Loucy (cell line): ENCODE measurements around the gene NPAT.

Experiments used
- H2AFZ ChIP-seq: fragments of 200-600 bp; sonication (generic); 2 replicates; pipeline ENCODE4 v1.6.0; 2016; ENCODE audit warnings: antibody characterized with exemption, mild to moderate bottlenecking, low read length, moderate library complexity
- H3F3A ChIP-seq: fragments of 200-600 bp; 2 replicates; pipeline ENCODE4 v1.6.0; 2016; ENCODE audit warnings: antibody characterized with exemption, low read depth, mild to moderate bottlenecking
- H3K27me3 ChIP-seq: fragments of 200-600 bp; sonication (generic); 2 replicates; pipeline ENCODE4 v1.6.1; 2014; ENCODE audit warnings: low read length, mild to moderate bottlenecking; ENCODE audit not compliant: insufficient read depth, poor library complexity, severe bottlenecking
- H3K36me3 ChIP-seq: fragments of 200-600 bp; sonication (generic); 2 replicates; pipeline ENCODE4 v1.6.1; 2016; ENCODE audit warnings: low read length; ENCODE audit not compliant: insufficient read depth
- H3K4me1 ChIP-seq: fragments of 200-600 bp; sonication (generic); 2 replicates; pipeline ENCODE4 v1.5.1; 2014; ENCODE audit warnings: low read length, mild to moderate bottlenecking; ENCODE audit not compliant: insufficient read depth, poor library complexity, severe bottlenecking
- H3K4me2 ChIP-seq: fragments of 200-600 bp; sonication (generic); 2 replicates; pipeline ENCODE4 v1.6.0; 2014; ENCODE audit warnings: antibody characterized with exemption, low read length, low read depth, mild to moderate bottlenecking; ENCODE audit not compliant: poor library complexity, severe bottlenecking
- H3K4me3 ChIP-seq: fragments of 200-600 bp; sonication (generic); 2 replicates; pipeline ENCODE4 v1.5.1; 2014; ENCODE audit warnings: low read length, mild to moderate bottlenecking, mixed read lengths; ENCODE audit not compliant: poor library complexity, severe bottlenecking
- H3K79me2 ChIP-seq: fragments of 200-600 bp; sonication (generic); 2 replicates; pipeline ENCODE4 v1.6.1; 2014; ENCODE audit warnings: low read length; ENCODE audit not compliant: insufficient read depth
- H3K9ac ChIP-seq: fragments of 200-600 bp; sonication (generic); 2 replicates; pipeline ENCODE4 v1.6.0; 2014; ENCODE audit warnings: mild to moderate bottlenecking, low read depth, low read length, moderate library complexity; ENCODE audit not compliant: poor library complexity, severe bottlenecking
- H3K9me2 ChIP-seq: fragments of 200-600 bp; sonication (generic); replicated peaks from 2 replicates; pipeline ENCODE4 v1.6.1; 2016; ENCODE audit warnings: low read depth, low read length, mixed read lengths
- H3K9me3 ChIP-seq: fragments of 200-600 bp; sonication (generic); 2 replicates; pipeline ENCODE4 v1.6.1; 2014; ENCODE audit warnings: mild to moderate bottlenecking, antibody characterized with exemption, low read length, low read depth; ENCODE audit not compliant: insufficient read depth
- H4K20me1 ChIP-seq: fragments of 200-600 bp; sonication (generic); 2 replicates; pipeline ENCODE4 v1.6.0; 2014; ENCODE audit warnings: antibody characterized with exemption, low read length, mild to moderate bottlenecking; ENCODE audit not compliant: insufficient read depth, poor library complexity, severe bottlenecking
- EZH2phosphoT487 ChIP-seq: fragments of 200-600 bp; IDR thresholded peaks from 2 replicates; pipeline ENCODE4 v1.6.1; 2018; ENCODE audit warnings: antibody characterized with exemption, mild to moderate bottlenecking, moderate library complexity, borderline replicate concordance
- TF ChIP-seq, protein P1 (sequence below): fragments of 200-600 bp; sonication (generic); conservative IDR thresholded peaks from 2 replicates; pipeline ENCODE4 v1.5.1; 2014; ENCODE audit warnings: mild to moderate bottlenecking, antibody characterized with exemption, low read length

The NPAT gene

GRCh38 chr11:108221371-108221770 is 1.1 kb downstream of the NPAT start:
- H3K9me3 ChIP-seq = no peaks in the 10 kb centered on the region
- H3K9me2 ChIP-seq = no peaks in the 10 kb centered on the region
- no peak overlapping the region for H2AFZ ChIP-seq
- peak overlapping the region; percentile 77 for H3K4me2 ChIP-seq
- H3K4me3 ChIP-seq = peak overlapping the region; percentile 96
- H3K79me2 ChIP-seq = peaks cover 89% of the 10 kb centered on the region
- peak overlapping the region; percentile 94 for H3K9ac ChIP-seq
- peaks cover 67% of the 10 kb centered on the region for H3K4me1 ChIP-seq
- H3K27me3 ChIP-seq = no peaks in the 10 kb centered on the region
- no peaks in the 10 kb centered on the region for H3F3A ChIP-seq
- TF ChIP-seq EZH2phosphoT487 = no peak
- TF ChIP-seq, protein P1, sequence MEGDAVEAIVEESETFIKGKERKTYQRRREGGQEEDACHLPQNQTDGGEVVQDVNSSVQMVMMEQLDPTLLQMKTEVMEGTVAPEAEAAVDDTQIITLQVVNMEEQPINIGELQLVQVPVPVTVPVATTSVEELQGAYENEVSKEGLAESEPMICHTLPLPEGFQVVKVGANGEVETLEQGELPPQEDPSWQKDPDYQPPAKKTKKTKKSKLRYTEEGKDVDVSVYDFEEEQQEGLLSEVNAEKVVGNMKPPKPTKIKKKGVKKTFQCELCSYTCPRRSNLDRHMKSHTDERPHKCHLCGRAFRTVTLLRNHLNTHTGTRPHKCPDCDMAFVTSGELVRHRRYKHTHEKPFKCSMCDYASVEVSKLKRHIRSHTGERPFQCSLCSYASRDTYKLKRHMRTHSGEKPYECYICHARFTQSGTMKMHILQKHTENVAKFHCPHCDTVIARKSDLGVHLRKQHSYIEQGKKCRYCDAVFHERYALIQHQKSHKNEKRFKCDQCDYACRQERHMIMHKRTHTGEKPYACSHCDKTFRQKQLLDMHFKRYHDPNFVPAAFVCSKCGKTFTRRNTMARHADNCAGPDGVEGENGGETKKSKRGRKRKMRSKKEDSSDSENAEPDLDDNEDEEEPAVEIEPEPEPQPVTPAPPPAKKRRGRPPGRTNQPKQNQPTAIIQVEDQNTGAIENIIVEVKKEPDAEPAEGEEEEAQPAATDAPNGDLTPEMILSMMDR = no peak
- H3K36me3 ChIP-seq = no peaks in the 10 kb centered on the region
- peaks cover 66% of the 10 kb centered on the region for H4K20me1 ChIP-seq

DNA sequence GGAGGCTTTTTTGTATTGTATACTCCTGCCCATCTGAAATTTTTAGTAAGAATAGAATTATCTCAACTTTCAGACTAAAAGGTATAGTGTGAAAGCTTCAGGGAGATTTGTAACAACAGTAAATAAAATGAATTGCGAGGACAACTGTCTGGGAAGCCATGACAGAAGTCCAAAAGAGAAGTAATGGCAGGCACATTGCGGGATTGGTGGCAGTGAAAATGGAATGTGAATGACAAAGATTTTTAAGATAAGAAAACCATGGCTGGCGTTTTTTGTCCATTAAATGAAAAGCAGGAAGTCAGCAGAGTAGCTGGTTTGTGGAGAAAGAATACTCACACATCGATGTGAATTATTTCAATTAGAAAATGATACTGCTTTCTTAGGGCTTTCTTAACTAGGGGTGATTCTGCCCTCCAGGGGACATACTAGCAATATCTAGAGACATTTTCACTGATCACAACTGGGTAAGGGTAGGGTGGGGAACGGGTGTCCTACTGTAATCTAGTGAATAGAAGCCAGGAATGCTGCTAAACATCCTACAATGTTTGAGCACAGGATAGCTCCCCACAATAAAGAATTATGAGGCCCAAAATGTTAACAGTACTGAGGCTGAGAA is 1.6 kb downstream of the NPAT start:
- TF ChIP-seq EZH2phosphoT487 = no peak
- TF ChIP-seq, protein P1 = peak; percentile 31
- no peaks in the 10 kb centered on the region for H3K9me2 ChIP-seq
- peak overlapping the region; percentile 94 for H3K9ac ChIP-seq
- no peaks in the 10 kb centered on the region for H3K9me3 ChIP-seq
- peaks cover 90% of the 10 kb centered on the region for H3K79me2 ChIP-seq
- peak overlapping the region; percentile 77 for H3K4me2 ChIP-seq
- no peak overlapping the region for H2AFZ ChIP-seq
- H3K27me3 ChIP-seq = no peaks in the 10 kb centered on the region
- H3K4me1 ChIP-seq = peaks cover 67% of the 10 kb centered on the region
- peaks cover 68% of the 10 kb centered on the region for H4K20me1 ChIP-seq
- H3K36me3 ChIP-seq = no peaks in the 10 kb centered on the region
- H3F3A ChIP-seq = no peaks in the 10 kb centered on the region
- H3K4me3 ChIP-seq = peak overlapping the region; percentile 96

- H3K4me2 ChIP-seq = peak overlapping the region; percentile 77
- no peak overlapping the region for H2AFZ ChIP-seq
- peak overlapping the region; percentile 94 for H3K9ac ChIP-seq
- no peaks in the 10 kb centered on the region for H3K9me2 ChIP-seq
- no peaks in the 10 kb centered on the region for H3K9me3 ChIP-seq
- peaks cover 89% of the 10 kb centered on the region for H3K79me2 ChIP-seq
- H3F3A ChIP-seq = no peaks in the 10 kb centered on the region
- no peak for TF ChIP-seq EZH2phosphoT487
- TF ChIP-seq, protein P1 = no peak
- peaks cover 71% of the 10 kb centered on the region for H4K20me1 ChIP-seq
- H3K4me3 ChIP-seq = peak overlapping the region; percentile 96
- peaks cover 52% of the 10 kb centered on the region for H3K4me1 ChIP-seq
- no peaks in the 10 kb centered on the region for H3K36me3 ChIP-seq
- no peaks in the 10 kb centered on the region for H3K27me3 ChIP-seq
Observed at GRCh38 chr11:108218912-108219783, 3.3 kb downstream of the NPAT start.
